SK-N-DZ (cell line): ENCODE measurements around the gene KCND3.
"Not testable (repeated sequence)": the region's sequence is repeated elsewhere in the genome, so short reads cannot be mapped to it uniquely, and the experiment has no call there.

Experiments
- DNase-seq: peaks from one replicate; pipeline ENCODE4 v3.0.0-alpha.2; 2015; ENCODE audit warnings: low spot score

The KCND3 gene

DNA sequence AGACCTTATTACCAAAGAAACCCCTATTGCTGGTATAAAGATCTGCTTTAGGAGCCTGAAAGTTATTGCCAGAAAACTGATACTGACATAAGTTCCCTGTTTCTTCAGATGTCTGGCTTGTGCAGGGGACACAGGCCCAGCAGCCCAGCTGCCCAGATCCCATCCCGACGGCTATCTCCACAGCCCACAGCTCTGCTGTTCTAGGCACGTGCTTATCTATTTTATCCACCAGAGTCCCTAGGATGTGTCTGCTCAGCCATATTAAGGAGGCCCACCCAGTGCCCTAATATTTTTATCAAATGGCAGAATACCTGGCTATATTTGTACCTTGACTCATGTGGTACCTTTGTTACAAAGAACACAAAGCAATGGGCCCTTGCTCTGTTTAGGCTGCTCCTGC, 174.8 kb downstream of the KCND3 start:
- no peak for DNase-seq

GRCh38 chr1:111814305-111814628, 175.2 kb downstream of the KCND3 start:
- no peak for DNase-seq

- DNase-seq = no peak
Measured at GRCh38 chr1:111813440-111814304, 175.8 kb downstream of the KCND3 start.

DNA sequence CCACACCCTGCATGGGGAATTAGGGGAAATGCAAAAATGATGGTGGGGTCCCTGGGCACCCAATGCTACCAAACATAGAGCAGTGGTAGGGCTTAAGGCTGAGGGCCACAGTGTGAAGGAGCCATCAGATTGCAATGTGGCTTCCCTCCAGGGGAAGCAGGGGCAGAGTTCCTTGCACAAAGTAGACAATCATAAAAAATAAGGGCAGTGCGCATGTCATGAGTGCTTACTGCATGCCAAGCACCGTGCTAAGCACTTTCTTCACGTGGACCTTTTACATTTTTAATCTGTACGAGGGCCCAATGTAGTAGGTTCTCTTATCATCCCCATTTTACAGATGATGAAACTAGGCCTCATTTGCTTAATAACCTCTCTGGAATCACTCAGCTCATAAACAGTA, 177.2 kb downstream of the KCND3 start:
- DNase-seq = no peak

GRCh38 chr1:111811891-111812290, 177.6 kb downstream of the KCND3 start:
- DNase-seq = no peak

GRCh38 chr1:111805251-111805650, 184.2 kb downstream of the KCND3 start:
- DNase-seq = no peak

DNA sequence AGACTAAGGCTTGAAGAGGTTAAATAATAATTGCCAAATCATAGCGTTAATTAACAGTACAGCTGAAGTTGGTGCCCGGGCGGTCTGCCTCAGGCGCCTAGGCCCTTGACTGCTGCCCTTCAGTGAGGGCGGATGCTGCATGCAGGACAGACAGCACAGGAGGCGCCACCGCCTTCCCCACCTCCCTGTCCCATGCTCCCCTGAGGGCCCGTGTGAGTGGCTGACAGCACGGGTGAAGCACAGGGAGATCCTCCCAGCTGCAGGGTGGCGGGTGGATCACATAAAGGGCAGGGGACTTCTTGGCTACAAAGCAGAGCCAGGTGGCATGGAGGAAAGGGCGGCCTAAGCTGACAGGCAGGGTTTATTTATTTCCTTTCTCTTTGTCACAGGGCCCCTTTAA, 184.7 kb downstream of the KCND3 start:
- DNase-seq = no peak

DNA sequence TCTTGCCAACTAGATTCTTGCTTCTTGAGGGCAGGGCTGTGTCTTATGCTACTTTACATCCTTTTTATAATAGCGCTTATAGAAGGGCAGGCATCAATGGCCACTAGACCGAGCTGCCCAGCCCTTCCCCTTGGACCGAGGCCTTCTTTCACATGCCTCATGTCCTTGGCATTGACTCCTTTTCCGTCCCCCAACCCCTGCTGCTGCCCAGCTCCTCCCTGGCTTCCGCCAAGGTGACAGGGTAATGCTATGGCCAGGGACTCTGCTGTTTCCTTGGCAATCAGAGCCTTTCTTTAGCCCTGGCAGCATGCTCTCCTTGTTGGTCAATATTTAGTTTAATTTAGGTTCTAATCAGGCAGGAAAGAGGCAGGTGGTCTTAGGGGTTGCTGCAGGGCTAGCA, 185.5 kb downstream of the KCND3 start:
- no peak for DNase-seq

DNA sequence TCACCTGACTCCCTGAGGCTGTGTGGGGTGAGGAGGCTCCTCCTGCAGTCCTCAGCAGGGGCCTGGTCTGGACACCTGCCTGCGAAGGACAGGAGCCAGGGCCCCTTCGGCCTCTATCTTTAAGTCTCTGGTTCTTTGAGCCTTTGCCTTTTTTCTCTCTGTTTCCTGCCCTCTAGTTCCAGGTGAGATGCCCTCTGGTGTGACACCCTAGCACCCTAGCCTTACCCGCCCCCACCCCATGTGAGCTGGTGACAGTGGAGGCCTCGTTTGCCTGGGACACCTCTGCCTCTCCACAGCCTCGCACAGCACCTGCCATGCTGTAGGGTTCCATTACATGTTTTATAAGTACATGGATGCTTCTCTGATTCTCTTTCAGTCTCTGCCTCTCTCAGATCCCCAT, 186.5 kb downstream of the KCND3 start:
- DNase-seq = no peak

DNA sequence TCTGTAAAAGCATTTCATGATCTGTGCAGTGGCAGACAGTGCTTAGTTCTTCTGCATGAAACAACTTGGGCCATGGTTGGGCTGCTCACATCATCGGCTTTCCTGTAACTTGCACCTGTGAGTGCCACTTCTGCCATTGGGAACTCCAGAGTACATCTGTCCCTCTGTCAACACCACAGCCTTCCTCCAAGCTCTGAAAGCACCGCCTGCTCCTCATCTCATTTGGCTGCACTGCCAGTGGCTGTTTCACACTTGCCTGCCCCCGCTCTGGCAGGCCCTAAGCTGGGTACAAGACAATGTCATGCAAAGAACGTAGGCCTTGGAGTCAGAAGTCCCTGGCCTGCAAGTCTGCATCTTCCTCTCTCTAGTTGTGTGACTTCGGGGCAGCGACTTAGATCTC, 187.4 kb downstream of the KCND3 start:
- no peak for DNase-seq

- DNase-seq = no peak
Measured at GRCh38 chr1:111801071-111801850, 188.2 kb downstream of the KCND3 start.

DNA sequence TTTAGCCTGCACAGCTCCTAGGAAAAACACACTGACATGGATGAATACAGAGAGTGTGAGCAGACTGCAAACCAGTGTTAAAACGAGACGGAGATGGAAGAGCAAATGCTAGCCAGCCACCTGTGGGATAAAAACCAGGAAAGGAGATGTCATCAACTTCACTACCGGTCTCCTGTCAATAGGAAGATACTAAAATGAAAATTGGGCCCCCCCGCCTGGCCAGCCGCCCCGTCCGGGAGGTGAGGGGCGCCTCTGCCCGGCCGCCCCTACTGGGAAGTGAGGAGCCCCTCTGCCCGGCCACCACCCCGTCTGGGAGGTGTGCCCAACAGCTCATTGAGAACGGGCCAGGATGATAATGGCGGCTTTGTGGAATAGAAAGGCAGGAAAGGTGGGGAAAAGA, 189.7 kb downstream of the KCND3 start:
- not testable (repeated sequence) for DNase-seq

DNA sequence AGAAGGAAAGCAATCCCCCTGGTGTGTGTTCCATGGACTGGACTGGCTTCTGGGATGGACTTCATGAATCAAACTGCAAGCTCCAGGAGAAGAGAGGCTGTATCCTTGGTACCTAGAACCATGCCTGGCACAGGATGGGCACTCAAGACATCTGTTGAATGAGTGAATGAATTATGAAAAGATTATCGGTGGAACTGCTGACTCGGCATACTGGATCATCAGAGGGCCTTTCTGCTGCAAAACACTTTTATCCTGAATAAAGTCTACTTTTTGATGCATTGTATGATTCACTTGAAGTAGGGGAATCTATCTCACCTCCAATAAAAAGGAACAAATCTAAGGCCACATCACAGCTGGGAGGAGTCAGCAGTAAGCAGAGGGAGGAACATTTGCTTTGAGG, 190.9 kb downstream of the KCND3 start:
- no peak for DNase-seq

DNA sequence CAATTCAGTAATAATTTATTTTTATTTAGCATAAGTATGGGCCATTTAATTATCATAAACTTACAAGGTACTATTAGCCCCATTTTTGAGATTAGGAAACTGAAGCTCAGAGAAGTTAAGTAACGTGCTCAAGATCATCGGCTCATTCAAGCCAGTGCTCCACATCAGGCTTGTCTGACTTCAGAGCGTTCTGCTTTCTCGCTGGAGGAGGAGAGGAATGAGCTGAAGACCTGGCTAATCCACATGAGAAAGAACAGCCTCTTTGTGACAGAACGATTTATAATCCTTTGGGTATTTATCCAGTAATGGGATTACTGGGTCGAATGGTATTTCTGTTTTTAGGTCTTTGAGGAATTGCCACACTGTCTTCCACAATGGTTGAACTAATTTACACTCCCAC, 194.1 kb downstream of the KCND3 start:
- no peak for DNase-seq

DNA sequence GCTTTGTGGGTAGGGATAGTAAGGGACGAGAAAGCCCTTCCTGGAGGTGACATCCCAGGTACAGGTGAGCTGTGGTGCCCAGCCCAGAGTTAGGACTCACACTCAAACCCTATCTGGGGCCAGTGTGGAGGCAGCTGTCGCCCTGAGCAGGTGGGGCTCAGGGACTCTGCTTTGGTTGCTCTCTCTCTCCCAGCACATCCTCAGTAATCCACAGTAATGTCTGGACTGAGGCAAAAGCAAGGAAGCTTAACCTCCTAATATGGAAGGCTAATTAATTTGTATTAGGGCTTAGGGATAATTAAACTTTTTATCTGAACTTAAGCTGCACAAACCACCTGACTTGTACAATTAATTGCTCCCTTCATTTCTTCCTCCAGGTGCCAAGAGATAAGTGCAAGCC, 195.5 kb downstream of the KCND3 start:
- no peak for DNase-seq

- DNase-seq = no peak
Measured at GRCh38 chr1:111792249-111792648, 197.2 kb downstream of the KCND3 start.

- DNase-seq = no peak
Measured at GRCh38 chr1:111791776-111792175, 197.7 kb downstream of the KCND3 start.

DNA sequence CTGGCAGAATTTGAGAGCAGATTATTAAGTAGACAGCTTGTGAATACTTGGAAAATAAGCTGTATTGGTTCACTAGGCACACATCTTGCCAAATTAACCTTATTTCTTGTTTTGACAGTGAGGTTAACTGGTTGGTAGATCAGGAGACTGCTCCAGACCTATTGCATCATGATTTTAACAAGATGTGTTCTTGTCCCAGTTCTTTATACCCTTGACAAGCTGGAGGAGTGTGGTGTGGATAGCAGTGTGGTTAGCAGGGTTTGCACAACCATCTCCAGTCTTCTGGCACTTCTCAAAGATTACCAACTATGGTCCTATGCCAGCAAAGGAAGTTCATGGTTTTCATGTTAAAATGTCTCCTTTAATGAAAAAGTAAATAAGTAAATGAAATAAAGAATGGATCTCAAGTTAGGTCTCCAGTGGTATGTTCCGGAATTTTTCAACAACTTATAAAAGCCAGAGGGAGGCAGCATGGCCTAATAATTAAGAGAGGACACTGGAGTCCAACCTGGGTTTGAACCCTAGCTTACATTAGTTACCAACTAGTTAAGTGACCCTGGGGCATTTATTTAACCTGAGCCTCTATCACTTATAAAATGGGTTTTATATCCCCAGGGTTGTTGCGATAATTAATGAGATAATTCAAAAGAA, 199.7 kb downstream of the KCND3 start:
- DNase-seq = no peak

- no peak for DNase-seq
Measured at GRCh38 chr1:111789142-111789541, 200.3 kb downstream of the KCND3 start.

- DNase-seq = no peak
Measured at GRCh38 chr1:111786669-111787207, 202.7 kb downstream of the KCND3 start.

- DNase-seq = no peak
Measured at GRCh38 chr1:111784273-111784901, 205.1 kb downstream of the KCND3 start.

GRCh38 chr1:111779546-111779945, 209.9 kb downstream of the KCND3 start:
- no peak for DNase-seq
